Spleen (tissue), 11 donors: ENCODE data around the gene VENTX. TPM values are rescaled to one million over a fixed set of nuclear protein-coding genes. Genes with fewer than 3 reads are reported as not detected.

ENCODE experiments used
- DNase-seq: peaks from one replicate; pipeline ENCODE4 v3.0.0-alpha.2; 2020
- H3K27ac ChIP-seq, 8 donors: fragments of 200-600 bp; sonication (generic) in 7 of 8; 1 replicate in 4 of 8; 2 replicates in 4 of 8; pipeline versions ENCODE4 v1.5.0 to v1.8.0; 2016 to 2021; ENCODE audit warnings: inconsistent platforms in 4 of 8, mild to moderate bottlenecking in 4 of 8, moderate library complexity in 1 of 8
- H3K27me3 ChIP-seq, 7 donors: fragments of 200-600 bp; sonication (generic) in 6 of 7; replicated peaks in 1 of 7; 1 replicate in 4 of 7; 2 replicates in 3 of 7; pipeline versions ENCODE4 v1.5.0 to v1.8.0; 2016 to 2021; ENCODE audit warnings: inconsistent platforms in 3 of 7, mild to moderate bottlenecking in 1 of 7
- H3K36me3 ChIP-seq, 6 donors: fragments of 200-600 bp; sonication (generic) in 5 of 6; 1 replicate in 4 of 6; 2 replicates in 2 of 6; pipeline versions ENCODE4 v1.5.0 to v1.8.0; 2016 to 2021; ENCODE audit warnings: inconsistent platforms in 2 of 6
- H3K4me1 ChIP-seq, 6 donors: fragments of 200-600 bp; sonication (generic) in 5 of 6; 1 replicate in 3 of 6; 2 replicates in 3 of 6; pipeline versions ENCODE4 v1.5.0 to v1.8.0; 2016 to 2021; ENCODE audit warnings: inconsistent platforms in 3 of 6
- H3K4me3 ChIP-seq, 8 donors: fragments of 200-600 bp; sonication (generic) in 7 of 8; 1 replicate in 4 of 8; 2 replicates in 4 of 8; pipeline versions ENCODE4 v1.5.0 to v1.8.0; 2016 to 2021; ENCODE audit warnings: inconsistent platforms in 4 of 8, mild to moderate bottlenecking in 4 of 8, moderate library complexity in 2 of 8
- H3K9me3 ChIP-seq, 8 donors: fragments of 200-600 bp; sonication (generic) in 7 of 8; 1 replicate in 4 of 8; 2 replicates in 4 of 8; pipeline versions ENCODE4 v1.5.0 to v1.8.0; 2016 to 2021; ENCODE audit warnings: inconsistent platforms in 4 of 8
- CTCF ChIP-seq, 11 experiments: fragments of 200-600 bp in 7 of 11; fragments of 450-650 bp in 4 of 11; sonication (generic) in 4 of 11; IDR thresholded peaks in 8 of 11; conservative IDR thresholded peaks in 3 of 11; 1 replicate in 7 of 11; 2 replicates in 4 of 11; pipeline versions ENCODE4 v1.4.0 to v1.8.0; 2016 to 2021; ENCODE audit warnings: antibody characterized with exemption in 11 of 11, inconsistent platforms in 4 of 11, mild to moderate bottlenecking in 1 of 11
- POLR2A ChIP-seq, 3 donors: fragments of 450-650 bp; IDR thresholded peaks; one replicate each; pipeline ENCODE4 v1.5.1; 2017; ENCODE audit warnings: antibody characterized with exemption in 3 of 3, mild to moderate bottlenecking in 1 of 3
- POLR2AphosphoS5 ChIP-seq, 3 donors: sonication (generic); formaldehyde crosslinking; IDR thresholded peaks; one replicate each; pipeline ENCODE4 v1.5.1; 2017; ENCODE audit warnings: antibody characterized with exemption in 3 of 3
- WGBS, 5 donors: extraction: QIAGEN DNeasy Blood & Tissue Kit in 3 of 5; methylation state at CpG; one replicate each; pipeline versions ENCODE4 v1.1.5 to v1.1.7; 2013 to 2018; 5-methylcytosine and 5-hydroxymethylcytosine counted together
- intact Hi-C: fragments of 100-400 bp; cut with DNase I; formaldehyde crosslinking; loops from one replicate; pipeline ENCODE4 v1.15.0; 2023; ENCODE audit warnings: low total_unique reads
- polyA plus RNA-seq, 3 donors: library from polyadenylated mRNA; stranded (reverse); fragments of 200-250 nt; gene quantifications; one replicate each; pipeline ENCODE4 v1.2.1, GENCODE V29; 2013
- total RNA-seq, 7 donors: library from RNA; depleted of rRNA in 3 of 7; stranded (reverse); fragments of >200 nt in 3 of 7; fragmentation: NEBNext Ultra II Directional in 4 of 7; extraction: Animal tissue kit (Norgen Biotek cat#: 25700) in 4 of 7; gene quantifications; one replicate each; pipeline versions ENCODE4 v1.1.0 to v1.2.1, GENCODE V29; 2016 to 2021
- donor health status: healthy with polysubstance abuse.
- donor health status: DM: no; HTN: no; CAD: no; lungs with moderate emphysema.
- donor health status: DM: no; HTN: no; CAD: no.
- donor health status: Bipolar disorder and iron deficiency.
- donor health status: healthy.
- donor health status: DM: no; HTN: no; CAD: no.
- donor health status: DM: yes; HTN: yes; CAD: no.

Gene VENTX
- total and polyA plus RNA-seq, 10 donors, result 0.76 to 10.4 (median 3.2) TPM

GRCh38 chr10:133189726-133190125 is 47.9 kb upstream of the VENTX start:
- TF ChIP-seq POLR2AphosphoS5 (IDR thresholded peaks at IDR 0.05) (no peak), CTCF (IDR thresholded peaks at IDR 0.05 in 8 of 11, conservative IDR thresholded peaks at IDR 0.05 in 3 of 11) (no peak), POLR2A (IDR thresholded peaks at IDR 0.05) (no peak)
- DNase-seq, result no peak
- Histone ChIP-seq H3K27me3 (peaks cover 0 to 41% (median 0%) of the 10 kb centered on the region in 7 donors), H3K36me3 (no peaks in the 10 kb centered on the region), H3K27ac (no peak overlapping the region), H3K9me3 (peaks cover 0 to 30% (median 17%) of the 10 kb centered on the region in 8 donors), H3K4me3 (no peak overlapping the region), H3K4me1 (no peaks in the 10 kb centered on the region)
- 85 to 93% (median 88%) methylated on average over 7 to 14 of the region's 14 CpGs for WGBS, 5 donors
- intact Hi-C loops, result no loop called here

- Histone ChIP-seq H3K27me3 (peaks cover 0 to 41% (median 0%) of the 10 kb centered on the region in 7 donors), H3K4me3 (no peak overlapping the region), H3K9me3 (peaks cover 0 to 31% (median 17%) of the 10 kb centered on the region in 8 donors), H3K36me3 (no peaks in the 10 kb centered on the region), H3K27ac (no peak overlapping the region), H3K4me1 (no peaks in the 10 kb centered on the region)
- 92 to 96% (median 95%) methylated on average over 10 of the region's 10 CpGs for WGBS, 5 donors
- intact Hi-C loops, result no loop called here
- no peak for DNase-seq
- TF ChIP-seq POLR2A (IDR thresholded peaks at IDR 0.05) (no peak), CTCF (IDR thresholded peaks at IDR 0.05 in 8 of 11, conservative IDR thresholded peaks at IDR 0.05 in 3 of 11) (no peak), POLR2AphosphoS5 (IDR thresholded peaks at IDR 0.05) (no peak)
Observed at GRCh38 chr10:133190225-133190624, 47.4 kb upstream of the VENTX start.

GRCh38 chr10:133191651-133192050 is 46.0 kb upstream of the VENTX start:
- WGBS, 5 donors, result 83 to 86% (median 84%) methylated on average over 4 of the region's 4 CpGs

GRCh38 chr10:133194151-133194550 is 43.5 kb upstream of the VENTX start:
- TF ChIP-seq POLR2A (IDR thresholded peaks at IDR 0.05), result no peak
- Histone ChIP-seq H3K27ac (no peak overlapping the region), H3K4me3 (no peak overlapping the region), H3K36me3 (no peaks in the 10 kb centered on the region), H3K27me3 (peaks cover 0 to 38% (median 0%) of the 10 kb centered on the region in 7 donors), H3K9me3 (peaks cover 0 to 31% (median 17%) of the 10 kb centered on the region in 8 donors), H3K4me1 (no peaks in the 10 kb centered on the region)
- intact Hi-C loops, result no loop called here
- WGBS, 5 donors, result 81 to 92% (median 86%) methylated on average over 4 of the region's 4 CpGs
- no peak for DNase-seq

More at GRCh38 chr10:133191651-133192050, 46.0 kb upstream of the VENTX start:
- peaks cover 0 to 33% (median 0%) of the 10 kb centered on the region in 7 donors for H3K27me3 ChIP-seq
- peaks cover 0 to 31% (median 17%) of the 10 kb centered on the region in 8 donors for H3K9me3 ChIP-seq
- DNase-seq, result no peak
- intact Hi-C loops, result no loop called here
- no peak overlapping the region for H3K27ac ChIP-seq
- no peaks in the 10 kb centered on the region for H3K36me3 ChIP-seq
- no peak overlapping the region for H3K4me3 ChIP-seq
- no peak for TF ChIP-seq CTCF (IDR thresholded peaks at IDR 0.05 in 8 of 11, conservative IDR thresholded peaks at IDR 0.05 in 3 of 11)
- no peak for TF ChIP-seq POLR2A (IDR thresholded peaks at IDR 0.05)
- no peak for TF ChIP-seq POLR2AphosphoS5 (IDR thresholded peaks at IDR 0.05)
- H3K4me1 ChIP-seq, result no peaks in the 10 kb centered on the region

GRCh38 chr10:133195096-133195495 is 42.6 kb upstream of the VENTX start:
- Histone ChIP-seq H3K4me1 (no peaks in the 10 kb centered on the region), H3K27me3 (peaks cover 0 to 38% (median 0%) of the 10 kb centered on the region in 7 donors), H3K4me3 (no peak overlapping the region), H3K27ac (no peak overlapping the region), H3K36me3 (no peaks in the 10 kb centered on the region), H3K9me3 (peaks cover 0 to 31% (median 17%) of the 10 kb centered on the region in 8 donors)
- TF ChIP-seq POLR2A (IDR thresholded peaks at IDR 0.05), result no peak
- no peak for TF ChIP-seq POLR2AphosphoS5 (IDR thresholded peaks at IDR 0.05)
- no peak for TF ChIP-seq CTCF (IDR thresholded peaks at IDR 0.05 in 8 of 11, conservative IDR thresholded peaks at IDR 0.05 in 3 of 11)
- no peak for DNase-seq
- 86 to 90% (median 88%) methylated on average over 12 to 19 of the region's 19 CpGs for WGBS, 5 donors
- intact Hi-C loops, result no loop called here
